Effector memory CD8-positive, alpha-beta T cell (primary cell): ENCODE data around the gene TFIP11.
"Not testable (repeated sequence)": the region's sequence is repeated elsewhere in the genome, so short reads cannot be mapped to it uniquely, and the experiment has no call there.

Experiments
- ATAC-seq: fragments of 150-1000 bp; cut with Tn5 transposase; replicated peaks from 2 replicates; pipeline ENCODE4 v1.10.0; 2021; ENCODE audit warnings: mild to moderate bottlenecking, moderate library complexity
- DNase-seq, 3 experiments: peaks; one replicate each; pipeline ENCODE4 v3.0.0; 2021
- H3K27ac Mint-ChIP-seq, 2 donors: one replicate each; pipeline ENCODE4 v1.8.0; 2022; ENCODE audit warnings: mild to moderate bottlenecking in 2 of 2, mixed read lengths in 2 of 2, moderate library complexity in 2 of 2
- H3K27me3 Mint-ChIP-seq, 2 donors: one replicate each; pipeline ENCODE4 v1.8.0; 2022; ENCODE audit warnings: mixed read lengths in 2 of 2
- H3K36me3 Mint-ChIP-seq: one replicate; pipeline ENCODE4 v1.8.0; 2022; ENCODE audit warnings: mild to moderate bottlenecking, moderate library complexity, mixed read lengths; ENCODE audit not compliant: insufficient read depth
- H3K4me1 Mint-ChIP-seq, 2 donors: one replicate each; pipeline ENCODE4 v1.8.0; 2022; ENCODE audit warnings: low read depth in 2 of 2, mixed read lengths in 2 of 2
- H3K4me3 Mint-ChIP-seq, 2 donors: one replicate each; pipeline ENCODE4 v1.8.0; 2022; ENCODE audit warnings: mild to moderate bottlenecking in 2 of 2, mixed read lengths in 2 of 2, moderate library complexity in 2 of 2
- H3K9me3 Mint-ChIP-seq, 2 donors: one replicate each; pipeline ENCODE4 v1.8.0; 2022; ENCODE audit warnings: mixed read lengths in 2 of 2

TFIP11 gene

DNA sequence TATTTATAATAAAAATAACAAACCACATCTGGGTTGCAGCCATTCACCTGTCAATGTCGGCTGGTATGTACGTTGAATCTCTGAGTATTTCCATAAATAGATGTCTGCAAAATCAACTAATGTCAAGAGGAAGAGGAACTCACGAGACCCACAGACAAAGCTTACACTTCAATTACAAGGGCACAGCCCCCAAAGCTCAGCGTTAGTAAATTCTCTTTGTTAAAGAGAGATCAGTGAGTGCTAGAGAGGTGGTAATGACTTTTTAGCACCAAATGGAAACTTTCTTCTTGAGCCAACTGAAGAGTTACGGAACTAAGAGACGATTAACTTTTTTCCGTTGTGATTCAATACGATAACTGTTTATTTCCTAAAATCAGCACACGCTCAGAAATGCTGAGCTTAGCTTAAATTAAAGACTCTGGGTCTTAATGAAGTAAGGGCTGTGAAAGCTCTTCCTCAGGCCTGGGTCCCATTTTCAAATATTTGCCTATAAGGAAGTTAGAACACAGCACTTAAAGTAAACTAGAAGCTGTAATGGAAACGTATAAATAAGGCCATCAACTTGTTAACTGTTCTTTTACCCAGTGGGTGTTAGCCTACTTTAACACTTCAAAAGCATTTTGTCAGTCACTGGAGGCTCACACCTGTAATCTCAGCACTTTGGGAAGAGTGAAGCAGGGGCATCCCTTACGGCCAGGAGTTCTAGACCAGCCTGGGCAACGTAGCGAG is 22.8 kb upstream of the TFIP11 start:
- Mint-ChIP-seq H3K4me1 (peaks cover 11 to 24% of the 10 kb centered on the region in 2 donors), H3K27ac (peak overlapping the region; percentile 64 to 83), H3K27me3 (no peaks in the 10 kb centered on the region), H3K4me3 (no peak overlapping the region), H3K36me3 (peaks cover 85% of the 10 kb centered on the region), H3K9me3 (no peaks in the 10 kb centered on the region)
- no peak for ATAC-seq
- no peak for DNase-seq

DNA sequence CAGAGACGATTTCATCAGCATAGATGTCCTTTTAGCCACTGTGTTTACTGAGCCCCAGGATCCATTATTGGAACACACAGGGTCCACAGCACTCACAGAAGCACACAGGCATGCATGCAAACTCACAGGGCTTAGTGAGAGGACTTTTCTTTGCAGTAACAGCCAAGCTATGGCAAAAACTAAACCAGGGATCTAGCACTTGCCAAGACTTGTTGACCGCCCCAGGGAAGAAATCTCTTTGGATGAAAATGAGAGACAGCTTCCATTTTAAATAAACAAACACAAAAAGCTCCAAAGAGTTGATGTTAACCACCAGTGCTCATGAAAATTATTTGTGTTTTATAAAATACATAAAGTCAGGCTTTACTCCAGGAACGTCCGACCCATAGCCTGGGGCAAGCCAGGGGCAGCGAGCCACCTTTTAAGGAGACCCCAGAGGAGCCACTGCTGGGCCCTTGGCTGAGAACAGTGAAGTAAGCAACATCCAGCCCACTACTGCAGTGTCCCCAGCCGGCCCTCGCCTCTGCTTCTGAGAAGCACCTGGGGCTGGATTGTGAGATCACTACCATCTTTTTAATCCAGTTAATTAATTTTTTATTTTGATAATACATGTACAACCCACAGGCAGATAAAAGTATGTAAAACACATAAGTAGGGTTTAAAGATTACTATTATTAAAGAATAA is 22.0 kb upstream of the TFIP11 start:
- H3K27ac Mint-ChIP-seq = peak overlapping the region; percentile 35 to 64
- DNase-seq (no peak), ATAC-seq (no peak)
- H3K9me3 Mint-ChIP-seq = no peaks in the 10 kb centered on the region
- no peaks in the 10 kb centered on the region for H3K27me3 Mint-ChIP-seq
- H3K36me3 Mint-ChIP-seq = peaks cover 86% of the 10 kb centered on the region
- H3K4me1 Mint-ChIP-seq = peaks cover 11 to 23% of the 10 kb centered on the region in 2 donors
- no peak overlapping the region for H3K4me3 Mint-ChIP-seq

DNA sequence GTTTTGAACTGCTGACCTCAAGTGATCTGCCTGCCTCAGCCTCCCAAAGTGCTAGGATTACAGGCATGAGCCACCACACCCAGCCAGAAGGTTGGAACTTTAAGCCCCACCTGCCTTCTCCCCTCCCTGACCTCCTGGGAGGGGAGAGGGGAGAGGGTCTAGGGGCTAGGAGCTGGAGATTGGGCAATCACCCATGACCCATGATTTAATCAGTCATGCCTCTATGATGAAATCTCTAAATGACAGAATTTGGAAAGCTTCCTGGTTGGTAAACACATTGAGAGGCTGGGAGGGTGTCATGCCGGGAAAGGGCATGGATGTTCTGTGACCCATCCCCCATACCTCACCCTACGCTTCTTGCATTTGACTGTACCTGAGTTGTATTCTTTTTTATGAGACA is 17.1 kb upstream of the TFIP11 start:
- no peaks in the 10 kb centered on the region for H3K9me3 Mint-ChIP-seq
- no peaks in the 10 kb centered on the region for H3K4me1 Mint-ChIP-seq
- no peak overlapping the region for H3K4me3 Mint-ChIP-seq
- no peak for DNase-seq
- H3K27ac Mint-ChIP-seq = no peak overlapping the region
- H3K27me3 Mint-ChIP-seq = no peaks in the 10 kb centered on the region
- peaks cover 91% of the 10 kb centered on the region for H3K36me3 Mint-ChIP-seq
- ATAC-seq = no peak

DNA sequence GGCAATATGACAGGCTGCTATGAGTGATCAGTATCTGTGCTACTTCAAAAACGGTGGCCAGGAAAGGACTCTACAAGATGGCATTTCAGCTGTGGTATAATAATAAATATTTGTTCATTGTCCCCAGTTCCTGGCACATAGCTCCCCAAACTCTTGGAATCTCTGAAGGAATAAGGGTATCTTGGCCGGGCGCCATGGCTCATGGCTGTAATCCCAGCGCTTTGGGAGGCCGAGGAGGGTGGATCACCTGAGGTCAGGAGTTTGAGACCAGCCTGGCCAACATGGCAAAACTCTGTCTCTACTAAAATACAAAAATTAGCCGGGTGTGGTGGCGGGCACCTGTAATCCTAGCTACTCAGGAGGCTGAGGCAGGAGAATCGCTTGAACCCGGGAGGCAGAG is 16.2 kb upstream of the TFIP11 start:
- ATAC-seq, H3K9me3 Mint-ChIP-seq, DNase-seq, H3K27me3 Mint-ChIP-seq, H3K27ac Mint-ChIP-seq, H3K4me3 Mint-ChIP-seq, H3K4me1 Mint-ChIP-seq: not testable (repeated sequence)
- peaks cover 95% of the 10 kb centered on the region for H3K36me3 Mint-ChIP-seq

DNA sequence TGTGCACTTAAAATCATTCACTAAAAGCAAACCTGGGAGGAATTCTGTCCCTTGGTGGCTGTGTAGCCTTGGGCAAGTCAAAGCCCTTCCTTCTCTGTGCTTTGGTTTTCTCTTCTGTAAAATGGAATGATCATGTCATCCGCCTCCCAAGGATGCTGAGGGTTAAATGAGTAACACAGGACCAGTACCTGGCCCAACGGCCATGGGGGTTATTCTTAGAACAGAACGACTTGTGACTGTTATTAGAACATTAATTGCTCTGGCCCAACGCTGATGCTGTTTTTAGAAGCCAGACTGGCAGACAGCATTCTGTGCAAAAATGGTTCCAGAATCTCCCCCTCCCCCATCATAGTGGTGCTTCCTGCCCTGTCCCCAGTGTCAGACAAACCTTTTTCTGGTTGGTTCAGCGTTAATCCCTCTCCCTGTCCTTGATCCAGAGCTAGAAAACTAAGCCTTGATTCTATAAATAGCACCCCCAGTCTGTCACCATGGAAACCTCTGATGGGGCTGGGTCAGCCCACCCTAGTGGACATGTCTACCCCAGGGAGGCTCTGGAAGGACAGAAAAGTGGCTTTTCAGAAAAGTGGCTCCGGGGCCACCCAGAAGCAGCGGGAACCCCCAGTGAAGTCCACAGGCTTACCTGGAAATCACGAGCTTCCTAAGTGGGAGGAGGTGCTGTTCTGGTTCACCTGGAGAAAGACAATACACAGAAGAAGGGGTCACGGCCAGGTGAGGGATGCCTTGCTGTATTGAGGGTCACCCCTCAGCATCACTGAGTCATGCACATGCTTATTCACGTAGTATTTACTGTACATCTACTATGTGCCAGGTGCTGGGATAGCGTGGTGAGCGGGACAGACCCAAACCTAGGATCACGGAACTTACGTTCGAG is 15.5 kb upstream of the TFIP11 start:
- peaks cover 89% of the 10 kb centered on the region for H3K36me3 Mint-ChIP-seq
- no peak overlapping the region for H3K27ac Mint-ChIP-seq

DNA sequence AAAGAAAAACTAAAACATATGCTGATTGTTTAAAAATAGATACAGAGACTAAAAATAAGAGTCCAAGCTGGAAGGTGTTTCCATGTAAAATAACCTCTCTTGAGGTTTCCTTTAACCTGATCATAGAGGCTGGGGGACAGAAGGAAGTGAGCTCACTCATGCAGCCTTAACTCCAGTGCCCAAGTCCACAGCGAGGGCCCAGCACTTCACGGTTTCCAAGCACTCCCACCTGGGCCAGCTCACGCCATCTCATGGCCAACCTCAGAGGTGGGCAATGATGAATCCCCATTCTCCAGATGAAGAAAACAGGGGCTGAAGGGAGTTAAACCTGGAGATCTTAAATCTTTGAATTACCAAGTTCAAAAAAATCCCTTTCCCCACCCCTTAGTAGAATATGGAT is 14.9 kb upstream of the TFIP11 start:
- H3K27ac Mint-ChIP-seq = peak overlapping the region in 1 of 2 donors; percentile 26
- H3K36me3 Mint-ChIP-seq = peaks cover 87% of the 10 kb centered on the region
- H3K4me3 Mint-ChIP-seq = no peak overlapping the region
- no peaks in the 10 kb centered on the region for H3K27me3 Mint-ChIP-seq
- H3K4me1 Mint-ChIP-seq = no peaks in the 10 kb centered on the region
- H3K9me3 Mint-ChIP-seq = no peaks in the 10 kb centered on the region
- ATAC-seq (no peak), DNase-seq (no peak)

More for the DNA sequence above, 15.5 kb upstream of the TFIP11 start:
- no peaks in the 10 kb centered on the region for H3K4me1 Mint-ChIP-seq
- DNase-seq = no peak
- ATAC-seq = no peak
- H3K4me3 Mint-ChIP-seq = no peak overlapping the region
- H3K9me3 Mint-ChIP-seq = no peaks in the 10 kb centered on the region
- H3K27me3 Mint-ChIP-seq = no peaks in the 10 kb centered on the region

DNA sequence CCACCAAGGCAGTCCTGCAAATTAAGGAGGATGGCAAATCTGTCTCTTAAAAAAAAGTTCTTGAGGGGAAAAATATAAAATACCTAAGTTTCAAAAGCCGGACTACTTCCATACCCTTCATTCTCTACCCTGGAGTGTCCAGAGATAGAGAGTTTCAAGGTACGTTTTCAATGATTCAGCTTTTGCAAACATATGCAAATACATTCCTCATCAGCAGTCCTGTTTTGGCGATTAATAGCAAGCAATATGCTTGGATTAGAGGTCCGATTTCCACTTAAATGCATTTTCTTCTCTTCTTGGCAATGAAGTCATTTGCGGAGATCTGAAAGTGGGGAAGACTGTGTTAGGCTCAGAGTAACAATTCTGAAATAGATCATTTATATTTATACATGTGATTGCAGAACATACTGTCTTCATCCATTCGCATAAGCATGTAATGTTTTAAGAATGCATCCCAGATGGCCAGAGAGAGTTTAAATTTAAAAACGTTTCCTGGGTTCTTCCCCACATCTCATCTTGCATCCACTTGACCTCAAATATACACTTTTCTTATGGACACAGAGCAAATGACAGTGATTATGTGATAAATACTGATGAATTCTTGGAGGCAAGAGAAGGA is 13.8 kb upstream of the TFIP11 start:
- no peaks in the 10 kb centered on the region for H3K27me3 Mint-ChIP-seq
- peaks cover 75% of the 10 kb centered on the region for H3K36me3 Mint-ChIP-seq
- no peaks in the 10 kb centered on the region for H3K4me1 Mint-ChIP-seq
- H3K9me3 Mint-ChIP-seq = no peaks in the 10 kb centered on the region
- no peak for DNase-seq
- ATAC-seq = no peak
- H3K27ac Mint-ChIP-seq = peak overlapping the region in 1 of 2 donors; percentile 42
- no peak overlapping the region for H3K4me3 Mint-ChIP-seq

DNA sequence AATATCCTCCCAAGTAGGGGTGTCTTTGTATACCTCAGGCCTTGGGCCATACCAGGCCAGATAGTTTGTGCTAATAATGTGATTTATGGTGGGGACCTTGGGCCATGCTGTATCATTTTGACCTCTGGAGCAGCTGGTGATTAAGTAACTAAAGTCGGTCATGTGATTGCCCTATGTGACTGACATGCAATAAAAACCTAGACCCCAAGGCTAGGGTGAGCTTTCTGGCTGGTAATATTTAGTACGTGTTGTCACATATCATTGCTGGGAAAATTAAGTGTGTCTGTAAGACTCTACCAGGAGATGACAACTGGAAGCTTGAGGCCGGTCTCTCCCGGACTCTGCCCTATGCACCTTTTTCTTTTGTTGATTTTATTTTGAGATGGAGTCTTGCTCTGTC is 12.6 kb upstream of the TFIP11 start:
- H3K27ac Mint-ChIP-seq = no peak overlapping the region
- H3K4me3 Mint-ChIP-seq = no peak overlapping the region
- no peak for ATAC-seq
- peaks cover 64% of the 10 kb centered on the region for H3K36me3 Mint-ChIP-seq
- no peaks in the 10 kb centered on the region for H3K4me1 Mint-ChIP-seq
- DNase-seq = no peak
- no peaks in the 10 kb centered on the region for H3K27me3 Mint-ChIP-seq
- H3K9me3 Mint-ChIP-seq = no peaks in the 10 kb centered on the region

DNA sequence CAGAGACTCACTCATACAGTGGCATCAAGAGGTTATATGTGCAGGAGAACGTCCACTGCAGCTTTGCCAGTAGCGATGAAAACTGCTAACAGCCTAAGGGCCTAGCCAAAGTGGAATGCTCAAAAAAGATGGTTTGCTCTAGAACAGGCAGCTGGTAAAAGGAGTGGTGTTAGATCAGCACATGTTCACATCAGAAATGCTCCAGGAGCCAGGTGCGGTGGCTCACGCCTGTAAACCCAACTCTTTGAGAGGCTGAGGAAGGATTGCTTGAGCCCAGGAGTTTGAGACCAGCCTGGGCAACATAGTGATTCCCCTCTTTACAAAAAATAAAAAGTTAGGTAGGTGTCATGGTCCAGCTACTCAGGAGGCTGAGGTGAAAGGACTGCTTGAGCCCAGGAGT is 10.3 kb upstream of the TFIP11 start:
- Mint-ChIP-seq H3K27ac (peak overlapping the region in 1 of 2 donors; percentile 69), H3K36me3 (peaks cover 44% of the 10 kb centered on the region), H3K27me3 (no peaks in the 10 kb centered on the region), H3K4me1 (no peaks in the 10 kb centered on the region), H3K9me3 (no peaks in the 10 kb centered on the region), H3K4me3 (no peak overlapping the region)
- ATAC-seq (no peak), DNase-seq (no peak)

DNA sequence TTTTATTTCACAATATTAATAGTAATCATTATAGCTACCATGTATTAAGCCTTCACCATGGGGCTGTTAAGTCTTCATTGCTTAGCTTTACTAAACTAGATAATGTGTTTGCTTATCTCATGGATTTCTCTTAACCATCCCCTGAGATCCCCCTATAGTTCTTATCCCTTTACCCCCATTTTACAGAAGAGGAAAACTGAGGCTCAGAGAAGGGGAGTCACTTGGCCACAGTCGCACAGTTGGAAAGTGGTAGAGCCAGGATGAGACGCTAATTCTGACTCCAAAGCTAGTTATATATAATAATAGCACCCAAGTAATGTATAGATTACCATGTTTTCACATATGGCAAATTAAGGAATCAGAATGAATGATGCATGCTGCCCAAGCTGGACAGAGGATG is 9.7 kb upstream of the TFIP11 start:
- Mint-ChIP-seq H3K9me3 (no peaks in the 10 kb centered on the region), H3K4me1 (no peaks in the 10 kb centered on the region), H3K4me3 (no peak overlapping the region), H3K36me3 (peaks cover 40% of the 10 kb centered on the region), H3K27me3 (no peaks in the 10 kb centered on the region), H3K27ac (no peak overlapping the region)
- DNase-seq = no peak
- no peak for ATAC-seq

DNA sequence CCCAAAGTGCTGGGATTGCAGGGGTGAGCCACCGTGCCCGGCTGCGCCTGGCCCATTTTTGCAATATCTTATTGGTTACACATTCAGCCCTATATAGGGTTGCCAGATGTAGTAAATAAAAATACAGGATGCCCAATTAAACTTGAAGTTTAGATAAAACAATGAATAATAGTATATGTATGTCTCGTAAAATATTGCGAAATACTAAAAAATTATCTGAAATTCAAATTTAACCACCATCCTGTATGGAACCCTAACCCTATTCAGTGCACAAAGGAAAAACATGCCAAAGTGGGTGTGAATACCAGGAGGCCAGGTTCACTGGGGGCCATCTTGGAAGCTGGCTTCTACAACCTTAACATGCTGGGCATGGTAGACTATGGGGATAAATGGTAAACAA is 5.2 kb upstream of the TFIP11 start:
- no peak for ATAC-seq
- H3K4me3 Mint-ChIP-seq = no peak overlapping the region
- DNase-seq = no peak
- no peak overlapping the region for H3K27ac Mint-ChIP-seq
- peaks cover 7 to 11% of the 10 kb centered on the region in 2 donors for H3K4me1 Mint-ChIP-seq
- no peaks in the 10 kb centered on the region for H3K9me3 Mint-ChIP-seq
- H3K36me3 Mint-ChIP-seq = peaks cover 7% of the 10 kb centered on the region
- H3K27me3 Mint-ChIP-seq = no peaks in the 10 kb centered on the region

DNA sequence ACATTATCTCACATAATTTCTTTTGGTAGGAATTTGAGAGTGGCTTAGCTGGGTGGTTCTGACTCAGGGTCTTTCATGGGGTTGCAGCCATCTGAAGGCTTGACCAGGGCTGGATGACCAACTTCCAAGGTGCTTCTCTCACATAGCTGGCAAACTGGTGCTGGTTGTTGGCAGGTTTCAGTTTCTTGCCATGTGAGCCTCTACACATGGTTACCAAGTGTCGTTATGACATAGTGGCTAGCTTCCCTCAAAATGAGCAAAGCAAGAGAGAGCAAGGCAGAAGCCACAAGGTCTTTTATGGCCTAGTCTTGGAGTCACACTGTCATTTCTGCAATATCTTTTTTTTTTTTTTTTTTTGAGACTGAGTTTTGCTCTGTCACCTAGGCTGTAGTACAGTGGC is 4.2 kb upstream of the TFIP11 start:
- Mint-ChIP-seq H3K4me3 (no peak overlapping the region), H3K9me3 (no peaks in the 10 kb centered on the region), H3K4me1 (peaks cover 12 to 18% of the 10 kb centered on the region in 2 donors), H3K36me3 (peaks cover 15% of the 10 kb centered on the region), H3K27me3 (no peaks in the 10 kb centered on the region), H3K27ac (no peak overlapping the region)
- ATAC-seq = no peak
- no peak for DNase-seq

DNA sequence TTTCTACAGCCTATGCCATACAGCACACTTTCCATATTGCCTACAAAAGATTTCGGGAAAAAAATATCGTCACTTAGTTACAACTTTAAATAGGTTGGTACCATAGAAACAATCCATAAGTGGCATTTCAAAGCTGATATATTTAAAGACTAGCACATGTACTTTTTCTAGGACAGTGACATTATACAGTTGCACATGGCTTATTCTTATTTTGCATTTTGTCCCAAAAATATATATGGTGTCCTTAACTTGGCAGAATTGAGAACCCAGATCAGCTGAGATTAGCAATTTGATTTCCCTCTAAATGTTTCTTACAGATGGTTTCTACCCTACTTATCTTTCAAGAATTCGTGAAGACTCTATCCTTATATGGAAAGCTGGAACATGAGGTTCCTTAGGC is 3.7 kb upstream of the TFIP11 start:
- H3K27ac Mint-ChIP-seq = no peak overlapping the region
- H3K4me1 Mint-ChIP-seq = peaks cover 18 to 23% of the 10 kb centered on the region in 2 donors
- DNase-seq (no peak), ATAC-seq (no peak)
- H3K36me3 Mint-ChIP-seq = peaks cover 15% of the 10 kb centered on the region
- no peak overlapping the region for H3K4me3 Mint-ChIP-seq
- no peaks in the 10 kb centered on the region for H3K27me3 Mint-ChIP-seq
- no peaks in the 10 kb centered on the region for H3K9me3 Mint-ChIP-seq
